Subcutaneous abdominal adipose tissue (tissue), 5 donors: Measurements from ENCODE around the gene MAF.

Experiments
- H3K27ac ChIP-seq: one replicate; pipeline ENCODE4 v1.7.0; 2013; ENCODE audit warnings: low read depth, mild to moderate bottlenecking, inconsistent platforms, low read length, moderate library complexity
- H3K27me3 ChIP-seq, 5 donors: one replicate each; pipeline ENCODE4 v1.7.0; 2013; ENCODE audit warnings: low read length in 5 of 5, inconsistent platforms in 1 of 5; ENCODE audit not compliant: control insufficient read depth in 5 of 5, insufficient read depth in 4 of 5
- H3K36me3 ChIP-seq, 5 donors: one replicate each; pipeline ENCODE4 v1.7.0; 2013; ENCODE audit warnings: low read length in 5 of 5; ENCODE audit not compliant: control insufficient read depth in 5 of 5, insufficient read depth in 5 of 5
- H3K4me1 ChIP-seq, 5 donors: one replicate each; pipeline ENCODE4 v1.7.0; 2013; ENCODE audit warnings: low read length in 5 of 5, mild to moderate bottlenecking in 3 of 5, moderate library complexity in 1 of 5; ENCODE audit not compliant: control insufficient read depth in 5 of 5, insufficient read depth in 5 of 5
- H3K4me3 ChIP-seq, 5 donors: one replicate each; pipeline ENCODE4 v1.7.0; 2013; ENCODE audit warnings: low read length in 5 of 5, low read depth in 1 of 5
- H3K9ac ChIP-seq, 5 donors: one replicate each; pipeline ENCODE4 v1.7.0; 2013; ENCODE audit warnings: low read length in 5 of 5, mild to moderate bottlenecking in 4 of 5, moderate library complexity in 3 of 5
- H3K9me3 ChIP-seq, 5 donors: one replicate each; pipeline ENCODE4 v1.7.0; 2013; ENCODE audit warnings: low read length in 5 of 5; ENCODE audit not compliant: control insufficient read depth in 5 of 5
- donor health status: healthy.
- donor health status: healthy.
- donor health status: healthy.
- donor health status: healthy.
- donor health status: healthy.

Gene MAF

DNA sequence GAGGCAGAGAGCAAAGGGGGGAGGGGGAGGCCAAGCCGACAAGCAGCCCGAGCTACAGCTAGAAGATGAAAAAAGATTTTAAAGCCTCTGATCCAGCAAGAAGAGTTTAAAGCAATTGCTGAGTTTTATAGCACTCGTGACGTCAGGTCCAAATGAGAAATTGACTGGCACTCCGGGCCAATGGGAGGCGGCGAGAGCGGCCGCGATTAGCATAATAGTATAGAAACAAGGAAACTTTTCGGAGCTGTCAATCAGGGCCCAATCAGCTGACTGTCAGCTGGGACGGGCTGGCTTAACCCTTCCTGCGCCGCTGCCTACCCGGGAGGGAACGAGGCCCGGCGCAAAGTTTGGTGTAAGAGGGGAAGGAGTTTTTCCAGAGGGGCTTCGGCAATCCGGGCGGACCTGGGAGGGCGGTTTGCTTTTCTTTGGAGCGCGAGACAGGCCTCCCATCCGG, at the start of gene MAF:
TSS of gene MAF (minus strand) at position 100 of the 454 bp plus-strand sequence. CDS start 835 bp downstream, outside the sequence.
- no peaks in the 10 kb centered on the region for H3K9me3 ChIP-seq
- H3K27ac ChIP-seq: peak within 1 kb of the TSS; percentile 95
- H3K4me1 ChIP-seq: peaks cover 2 to 52% (median 23%) of the 10 kb centered on the region in 5 donors
- H3K4me3 ChIP-seq: peak within 1 kb of the TSS; percentile 89 to 98 (median 92)
- no peaks in the 10 kb centered on the region for H3K27me3 ChIP-seq
- H3K9ac ChIP-seq: peak within 1 kb of the TSS; percentile 63 to 87 (median 85)
- H3K36me3 ChIP-seq: no peaks in the 10 kb centered on the region

DNA sequence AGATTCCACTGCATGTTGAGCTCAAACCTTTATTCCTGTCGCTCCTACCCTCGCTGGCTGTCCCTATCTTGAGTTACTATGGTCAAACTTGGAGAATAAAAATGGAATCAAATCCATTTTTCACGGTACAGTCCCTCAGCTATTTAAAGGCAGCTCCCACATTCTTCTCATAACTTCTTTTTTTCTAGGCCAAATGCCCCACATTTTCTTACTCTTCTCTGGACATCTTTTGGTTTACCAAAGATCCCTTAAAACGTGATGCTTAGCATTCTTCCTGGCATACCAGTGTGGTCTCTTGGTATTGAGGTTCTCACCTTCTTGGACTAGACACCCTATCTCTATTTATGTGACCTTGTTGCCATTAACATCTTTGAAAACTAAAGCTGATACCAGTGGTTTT, 48.3 kb upstream of the MAF start:
- Histone ChIP-seq H3K27me3 (no peaks in the 10 kb centered on the region), H3K4me3 (no peak overlapping the region), H3K9ac (no peak overlapping the region), H3K9me3 (no peaks in the 10 kb centered on the region), H3K4me1 (peaks cover 3 to 20% (median 14%) of the 10 kb centered on the region in 5 donors), H3K36me3 (no peaks in the 10 kb centered on the region), H3K27ac (no peak overlapping the region)

DNA sequence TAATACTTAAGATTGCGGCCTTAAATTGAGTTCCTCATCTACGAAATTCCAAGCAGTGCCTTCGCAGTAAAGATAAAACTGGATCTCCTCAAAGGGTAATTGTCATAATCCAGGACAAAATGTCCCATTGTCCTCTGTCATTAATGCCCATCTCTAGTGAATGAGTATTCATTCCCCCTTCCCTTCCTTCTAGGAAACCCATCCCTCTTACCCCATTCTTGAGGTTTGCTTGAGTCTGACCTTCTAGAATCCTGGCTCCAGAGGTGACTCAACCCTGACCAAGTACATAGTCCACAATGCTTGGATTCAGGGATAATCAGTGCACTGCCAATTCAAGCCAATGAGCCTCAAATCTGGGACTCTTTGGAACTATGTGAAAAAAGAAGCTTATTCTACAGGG, 47.0 kb upstream of the MAF start:
- Histone ChIP-seq H3K9ac (no peak overlapping the region), H3K27ac (no peak overlapping the region), H3K36me3 (no peaks in the 10 kb centered on the region), H3K27me3 (no peaks in the 10 kb centered on the region), H3K4me3 (no peak overlapping the region), H3K9me3 (no peaks in the 10 kb centered on the region), H3K4me1 (peaks cover 0 to 10% (median 7%) of the 10 kb centered on the region in 5 donors)

DNA sequence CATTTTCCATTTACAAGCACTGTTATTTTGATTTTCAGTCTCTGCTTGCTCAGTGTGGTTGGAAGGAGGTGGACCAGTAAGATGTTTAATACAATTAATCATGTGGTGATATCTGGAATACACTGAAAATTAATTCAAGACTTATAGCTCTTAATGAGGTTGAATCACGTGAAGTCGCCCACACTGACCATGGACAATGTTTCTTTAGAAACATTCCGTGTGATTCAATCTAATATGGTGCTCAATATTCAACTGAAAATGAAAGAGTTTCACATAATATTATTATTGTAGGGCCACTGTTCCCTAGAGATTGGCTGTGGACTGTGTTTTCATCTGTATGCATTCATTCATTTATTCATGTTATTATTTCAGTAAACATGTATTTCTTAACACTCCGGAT, 45.2 kb upstream of the MAF start:
- no peaks in the 10 kb centered on the region for H3K36me3 ChIP-seq

DNA sequence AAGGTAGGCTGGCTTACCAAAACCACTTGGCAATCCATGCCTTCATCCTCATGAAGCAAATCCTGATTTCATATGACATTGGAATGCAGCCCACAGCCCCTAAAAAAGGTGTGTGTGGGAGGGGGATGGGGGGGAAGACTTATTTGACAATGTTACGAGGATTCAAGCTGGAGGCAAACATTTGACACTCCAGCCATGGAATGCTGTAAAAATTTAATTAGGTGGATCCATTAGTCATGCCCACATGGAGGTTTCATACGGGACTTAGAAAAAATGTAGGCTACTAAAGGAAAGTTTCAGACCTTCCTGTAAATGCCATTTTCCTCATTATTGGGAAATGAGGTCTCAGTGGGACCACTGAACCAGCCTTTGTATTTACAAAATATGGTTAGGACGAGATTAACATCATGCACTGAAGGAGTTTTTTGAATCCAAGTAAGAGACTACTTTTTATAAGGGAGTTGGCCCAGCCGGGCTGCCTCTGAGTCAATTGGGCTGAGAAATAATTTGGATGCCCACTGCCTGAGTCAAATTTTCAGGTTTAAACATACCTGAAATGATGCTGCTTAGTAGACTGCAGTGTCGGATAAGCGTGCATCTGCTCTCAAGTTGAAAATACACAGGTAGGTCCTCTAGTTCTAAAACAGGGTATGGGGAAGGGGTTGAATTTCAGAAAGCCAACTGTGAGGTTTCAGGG, 44.6 kb upstream of the MAF start:
- Histone ChIP-seq H3K36me3 (no peaks in the 10 kb centered on the region), H3K9me3 (no peaks in the 10 kb centered on the region), H3K27me3 (no peaks in the 10 kb centered on the region), H3K4me3 (no peak overlapping the region), H3K9ac (no peak overlapping the region), H3K27ac (no peak overlapping the region), H3K4me1 (peaks cover 0 to 8% (median 6%) of the 10 kb centered on the region in 5 donors)

More for the DNA sequence above, 45.2 kb upstream of the MAF start:
- Histone ChIP-seq H3K27me3 (no peaks in the 10 kb centered on the region), H3K27ac (no peak overlapping the region), H3K9ac (no peak overlapping the region), H3K9me3 (no peaks in the 10 kb centered on the region), H3K4me1 (peaks cover 0 to 5% (median 3%) of the 10 kb centered on the region in 5 donors), H3K4me3 (no peak overlapping the region)

DNA sequence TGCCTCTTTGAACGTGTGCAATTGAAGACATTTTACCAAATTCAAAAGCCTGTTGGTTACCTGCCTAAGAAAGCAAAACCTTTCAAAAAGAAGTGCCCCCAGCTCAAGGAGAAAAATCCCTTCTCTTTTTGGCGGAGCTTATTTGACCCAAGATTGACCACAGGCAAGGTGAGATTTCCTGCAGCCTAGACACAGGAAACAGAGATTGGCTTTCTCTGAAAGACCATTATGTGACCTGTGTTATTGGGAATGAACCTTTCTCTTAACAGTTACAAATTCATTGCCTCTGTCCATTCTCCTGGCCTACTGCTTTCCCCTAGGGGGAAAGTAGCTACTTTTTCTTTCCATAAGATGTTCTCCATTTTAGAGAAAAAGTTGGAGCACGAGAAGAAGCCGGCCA, 42.1 kb upstream of the MAF start:
- no peak overlapping the region for H3K27ac ChIP-seq
- no peak overlapping the region for H3K9ac ChIP-seq
- H3K9me3 ChIP-seq: no peaks in the 10 kb centered on the region
- H3K27me3 ChIP-seq: no peaks in the 10 kb centered on the region
- H3K4me3 ChIP-seq: no peak overlapping the region
- no peaks in the 10 kb centered on the region for H3K36me3 ChIP-seq
- peaks cover 0 to 8% (median 6%) of the 10 kb centered on the region in 5 donors for H3K4me1 ChIP-seq

DNA sequence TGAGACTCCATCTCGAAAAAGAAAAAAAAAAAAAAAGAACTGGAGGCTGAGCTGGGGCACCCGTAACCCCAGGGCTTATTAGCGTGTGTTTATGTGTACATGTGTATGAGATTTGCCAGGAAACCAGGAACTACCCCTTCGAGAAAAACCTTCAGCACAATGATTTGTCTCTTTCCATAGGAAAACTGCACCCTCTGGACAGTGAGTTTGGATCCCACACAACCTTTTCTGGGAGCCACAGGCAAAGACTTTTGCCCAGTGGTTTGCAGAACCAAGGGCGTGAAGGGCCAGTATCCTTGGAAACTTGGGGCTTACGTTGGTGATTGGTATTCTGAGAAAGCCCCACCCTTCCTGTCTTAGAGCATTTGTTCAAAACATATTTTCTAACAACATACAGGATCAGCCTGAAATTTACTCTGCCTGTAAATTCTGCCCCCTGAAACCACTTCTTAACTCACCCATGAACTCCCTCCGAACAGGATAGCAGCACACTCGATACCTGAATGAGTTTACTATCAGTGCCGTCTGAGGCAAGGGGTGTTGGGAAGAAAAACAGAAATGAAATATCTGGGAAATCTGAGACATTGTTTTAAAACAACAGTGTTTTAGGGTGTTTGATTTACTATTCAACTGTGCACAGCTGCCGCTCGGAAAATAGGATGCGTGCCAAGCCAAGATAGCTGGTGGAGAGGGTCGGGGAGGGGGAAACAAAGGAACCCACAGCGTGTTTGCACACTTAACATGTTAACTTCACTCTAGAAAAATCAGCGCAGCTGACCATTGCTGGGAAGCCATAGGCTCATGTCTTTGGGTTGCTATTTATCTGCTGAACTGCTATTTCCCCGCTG, 40.2 kb upstream of the MAF start:
- Histone ChIP-seq H3K9me3 (no peaks in the 10 kb centered on the region), H3K4me3 (peak overlapping the region in 1 of 5 donors; percentile 37), H3K27me3 (no peaks in the 10 kb centered on the region), H3K36me3 (no peaks in the 10 kb centered on the region), H3K4me1 (peaks cover 0 to 8% (median 6%) of the 10 kb centered on the region in 5 donors), H3K27ac (no peak overlapping the region), H3K9ac (no peak overlapping the region)

DNA sequence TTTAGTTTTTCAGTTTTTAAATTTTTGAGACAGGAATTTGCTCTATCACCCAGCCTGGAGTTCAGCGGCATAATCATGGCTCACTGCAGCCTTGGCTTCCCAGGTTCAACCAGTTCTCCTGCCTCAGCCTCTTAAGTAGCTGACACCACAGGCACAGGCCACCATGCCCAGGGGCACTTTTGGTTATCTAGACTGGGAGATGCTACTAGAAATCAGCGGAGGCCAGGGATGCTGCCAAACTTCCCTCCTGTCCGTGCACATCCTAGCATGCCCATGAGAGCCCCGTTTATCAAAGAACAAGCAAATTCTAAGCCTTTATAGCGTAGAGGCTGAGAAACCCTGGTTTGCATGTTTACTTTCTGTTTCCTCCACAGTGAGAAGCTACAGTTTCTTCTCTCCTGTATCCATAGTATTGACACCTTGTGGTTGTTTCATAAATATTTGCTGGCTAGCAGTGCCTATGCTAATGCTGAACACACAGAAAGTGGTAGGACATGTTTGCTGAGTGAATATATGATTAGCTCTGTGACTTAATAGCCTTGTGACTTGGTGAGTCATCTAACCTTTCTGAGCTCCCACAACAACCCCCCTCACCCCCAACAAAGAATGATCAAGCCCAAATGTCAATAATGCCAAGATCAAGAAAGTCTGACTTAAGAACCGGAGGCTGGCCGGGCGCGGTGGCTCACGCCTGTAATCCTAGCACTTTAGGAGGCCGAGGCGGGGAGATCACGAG, 39.2 kb upstream of the MAF start:
- no peaks in the 10 kb centered on the region for H3K9me3 ChIP-seq
- H3K9ac ChIP-seq: no peak overlapping the region
- peaks cover 0 to 8% (median 6%) of the 10 kb centered on the region in 5 donors for H3K4me1 ChIP-seq
- H3K36me3 ChIP-seq: no peaks in the 10 kb centered on the region
- H3K4me3 ChIP-seq: no peak overlapping the region
- no peaks in the 10 kb centered on the region for H3K27me3 ChIP-seq
- H3K27ac ChIP-seq: no peak overlapping the region

DNA sequence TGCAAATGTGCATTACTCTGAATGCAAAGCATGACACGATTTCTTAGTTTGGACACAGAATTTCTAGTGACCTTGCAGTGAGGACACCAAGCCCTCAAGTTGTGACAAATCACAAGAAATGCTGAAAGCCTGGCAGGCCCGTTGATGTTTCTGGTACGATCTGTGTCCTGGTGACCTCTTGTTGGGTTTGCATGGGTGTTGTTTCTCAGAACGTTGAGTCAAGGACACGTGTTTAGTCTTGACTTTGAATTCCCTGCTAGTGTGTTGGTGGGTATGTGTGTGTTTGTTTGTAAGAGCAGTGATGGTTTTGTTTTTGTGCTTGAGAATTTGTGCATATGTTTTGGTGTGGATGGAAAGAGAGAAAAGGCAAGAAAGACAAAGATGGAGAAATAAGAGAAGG, 37.8 kb upstream of the MAF start:
- H3K9me3 ChIP-seq: no peaks in the 10 kb centered on the region
- H3K9ac ChIP-seq: no peak overlapping the region
- no peak overlapping the region for H3K27ac ChIP-seq
- H3K27me3 ChIP-seq: no peaks in the 10 kb centered on the region
- no peaks in the 10 kb centered on the region for H3K36me3 ChIP-seq
- no peak overlapping the region for H3K4me3 ChIP-seq
- H3K4me1 ChIP-seq: peaks cover 0 to 8% (median 6%) of the 10 kb centered on the region in 5 donors
